Fibroblast of mammary gland (primary cell): ENCODE measurements around the gene C10orf105.

Experiments used
- DNase-seq: peaks from one replicate; pipeline ENCODE4 v3.0.0-alpha.2; 2010; ENCODE audit warnings: low read depth
- H3K4me3 ChIP-seq: 2 replicates; pipeline ENCODE4 v1.5.1; 2011; ENCODE audit warnings: low read depth, mild to moderate bottlenecking, low read length, moderate library complexity; ENCODE audit not compliant: control insufficient read depth
- CTCF ChIP-seq: conservative IDR thresholded peaks from 2 replicates; pipeline ENCODE4 v1.5.1; 2011; ENCODE audit warnings: low read depth, low read length, inconsistent platforms; ENCODE audit not compliant: control insufficient read depth, insufficient read depth

The C10orf105 gene

GRCh38 chr10:71723311-71723710 is 3.7 kb upstream of the C10orf105 start:
- TF ChIP-seq CTCF, result no peak
- DNase-seq, result no peak
- H3K4me3 ChIP-seq, result no peak overlapping the region

- H3K4me3 ChIP-seq, result no peak overlapping the region
- DNase-seq, result peak; percentile 6
- no peak for TF ChIP-seq CTCF
Measured at GRCh38 chr10:71722849-71723248, 3.3 kb upstream of the C10orf105 start.

DNA sequence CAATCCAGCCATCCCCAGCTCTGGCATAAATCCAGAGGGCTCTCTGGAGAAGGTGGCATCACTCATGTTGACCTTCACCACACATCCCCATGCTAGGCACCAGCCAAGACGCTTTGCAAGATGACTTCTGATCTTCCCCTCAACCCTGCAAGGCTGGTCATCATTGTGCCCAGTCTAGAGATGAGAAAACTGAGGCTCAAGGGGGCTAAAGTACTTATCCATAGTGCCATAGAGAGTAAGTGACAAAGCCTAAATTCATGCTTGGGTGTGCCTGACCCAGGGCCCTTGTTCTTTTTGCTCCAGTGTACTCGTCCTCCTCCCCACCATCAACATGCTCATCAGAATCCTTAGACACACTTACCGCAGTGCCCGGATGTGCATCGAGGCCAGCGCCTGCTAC is 1.7 kb upstream of the C10orf105 start:
- no peak overlapping the region for H3K4me3 ChIP-seq
- no peak for DNase-seq
- TF ChIP-seq CTCF, result no peak

DNA sequence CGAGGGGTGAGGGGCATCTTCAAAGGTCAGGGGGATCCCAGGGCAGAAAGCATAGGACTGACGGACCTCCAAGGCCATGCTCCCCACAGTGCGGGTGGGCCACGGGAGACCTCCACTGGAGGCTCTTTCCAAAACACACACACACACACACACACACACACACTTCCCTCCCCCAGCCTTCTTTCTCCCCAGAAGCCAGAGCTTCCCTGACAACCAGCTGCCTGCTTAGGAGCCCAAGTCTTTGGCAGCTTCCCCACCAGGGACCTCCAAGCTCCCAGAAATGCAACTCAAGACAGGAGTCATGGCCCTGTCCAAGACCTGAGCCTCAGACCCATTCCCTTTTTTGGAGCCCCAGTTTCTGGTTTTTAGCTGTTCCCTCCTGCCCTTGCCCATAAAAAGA is 710 bp upstream of the C10orf105 start:
- no peak for TF ChIP-seq CTCF
- no peak for DNase-seq
- H3K4me3 ChIP-seq, result no peak overlapping the region

DNA sequence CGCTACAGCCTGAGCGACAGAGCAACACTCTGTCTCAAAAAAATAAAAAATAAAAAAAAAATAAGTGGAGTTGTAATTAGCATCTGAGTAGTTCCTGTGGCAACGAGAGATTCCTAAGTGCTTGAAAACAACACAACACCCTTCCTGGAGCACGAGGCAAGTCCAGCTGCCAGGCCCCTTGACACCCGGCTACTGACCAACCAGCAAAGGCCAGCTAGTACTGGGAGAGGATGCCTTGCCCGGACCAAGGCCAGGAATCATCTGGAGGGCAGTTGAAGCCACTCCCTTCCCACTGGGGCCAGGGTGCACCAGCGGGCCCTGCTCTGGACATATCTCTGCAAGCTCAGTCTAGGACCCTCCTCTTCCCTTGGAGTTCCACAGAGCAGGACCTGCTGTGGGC is 536 bp downstream of the C10orf105 start:
- no peak for TF ChIP-seq CTCF
- H3K4me3 ChIP-seq, result no peak overlapping the region
- DNase-seq, result peak; percentile 7

DNA sequence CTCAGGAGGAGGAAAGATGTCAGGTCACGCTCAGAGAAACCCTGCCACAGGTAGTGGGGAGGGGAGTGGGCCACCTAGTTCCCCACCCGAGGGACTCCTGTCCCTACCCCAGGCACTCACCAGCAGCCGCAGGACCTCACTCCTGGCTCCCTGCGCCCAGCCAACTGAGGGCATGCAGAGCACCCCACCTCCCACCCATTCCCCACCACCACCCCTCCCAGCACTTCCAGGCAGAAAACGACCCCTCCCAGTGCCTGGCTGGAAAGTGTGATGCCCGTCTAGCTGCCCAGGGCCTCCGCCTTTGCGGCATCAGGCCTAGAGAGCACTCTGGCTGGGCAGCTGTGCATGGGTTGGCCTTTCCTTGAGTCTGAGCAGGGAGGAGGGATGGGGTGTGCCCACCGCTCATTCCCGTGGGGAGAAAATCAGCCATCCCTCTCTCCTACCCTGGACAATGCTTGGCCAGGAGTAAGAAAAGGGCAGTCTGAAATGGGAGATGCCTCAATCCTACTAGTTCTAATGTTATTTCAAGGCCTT is 1.3 kb downstream of the C10orf105 start:
- no peak for DNase-seq
- TF ChIP-seq CTCF, result no peak
- no peak overlapping the region for H3K4me3 ChIP-seq

- H3K4me3 ChIP-seq, result no peak overlapping the region
- TF ChIP-seq CTCF, result no peak
- DNase-seq, result no peak
Measured at GRCh38 chr10:71717551-71717951, 2.0 kb downstream of the C10orf105 start.
